ENCODE measurements around the gene PLA2R1. TPM values are rescaled to one million over a fixed set of nuclear protein-coding genes. Genes with fewer than 3 reads are reported as not detected.

The PLA2R1 gene
- total RNA-seq, 1 experiment from 2014 or later, result 0.48 TPM

- H3K36me3 ChIP-seq (replicated peaks; ENCODE audit: control insufficient read depth, insufficient read depth, low read length), result no peaks in the 10 kb centered on the region
- DNase-seq, result no peak
- H3K4me3 ChIP-seq (ENCODE audit: insufficient read depth, low read depth, low read length), result no peak overlapping the region
- no peaks in the 10 kb centered on the region for H3K27me3 ChIP-seq (ENCODE audit: control insufficient read depth, insufficient read depth, low read length)
Observed at GRCh38 chr2:159933727-159934049, 128.7 kb downstream of the PLA2R1 start.

DNA sequence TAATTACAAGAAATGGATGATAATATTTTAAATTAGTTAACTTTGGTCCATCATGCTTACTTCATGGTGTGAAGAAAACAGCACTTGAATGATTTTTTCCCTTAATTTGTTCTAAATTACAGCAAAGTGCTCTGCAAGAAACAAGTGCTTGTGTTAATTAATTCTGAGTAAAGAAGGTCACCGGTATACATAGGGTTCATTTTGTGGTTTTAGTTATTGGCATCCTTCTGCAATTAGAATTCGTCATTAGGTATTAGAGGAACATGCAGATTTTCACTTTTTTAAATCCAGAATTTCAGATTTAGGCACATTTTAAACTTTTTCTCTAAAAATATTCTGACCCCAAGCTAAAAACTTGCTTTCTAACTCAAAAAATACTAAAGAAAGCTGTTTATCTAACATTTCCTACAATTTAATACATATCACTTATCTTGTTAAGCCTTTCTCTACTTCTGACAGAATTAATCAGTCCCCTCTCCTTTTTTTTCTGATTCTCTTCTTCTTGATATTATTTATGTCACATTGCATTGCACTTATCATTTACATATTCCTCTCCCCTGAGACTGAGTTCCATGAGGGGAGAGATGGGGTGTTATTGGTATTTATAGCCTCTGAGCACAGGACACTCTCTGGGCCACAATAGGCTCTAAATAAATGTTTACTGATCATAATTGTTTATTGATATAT lies 129.2 kb downstream of the PLA2R1 start:
- DNase-seq, result no peak
- Histone ChIP-seq H3K27me3 (ENCODE audit: control insufficient read depth, insufficient read depth, low read length) (no peaks in the 10 kb centered on the region), H3K36me3 (replicated peaks; ENCODE audit: control insufficient read depth, insufficient read depth, low read length) (no peaks in the 10 kb centered on the region), H3K4me3 (ENCODE audit: insufficient read depth, low read depth, low read length) (no peak overlapping the region)

GRCh38 chr2:159926695-159927094 lies 135.7 kb downstream of the PLA2R1 start:
- Histone ChIP-seq H3K27me3 (ENCODE audit: control insufficient read depth, insufficient read depth, low read length) (no peaks in the 10 kb centered on the region), H3K36me3 (replicated peaks; ENCODE audit: control insufficient read depth, insufficient read depth, low read length) (no peaks in the 10 kb centered on the region), H3K4me3 (ENCODE audit: insufficient read depth, low read depth, low read length) (no peak overlapping the region)
- DNase-seq, result peak; percentile 31

DNA sequence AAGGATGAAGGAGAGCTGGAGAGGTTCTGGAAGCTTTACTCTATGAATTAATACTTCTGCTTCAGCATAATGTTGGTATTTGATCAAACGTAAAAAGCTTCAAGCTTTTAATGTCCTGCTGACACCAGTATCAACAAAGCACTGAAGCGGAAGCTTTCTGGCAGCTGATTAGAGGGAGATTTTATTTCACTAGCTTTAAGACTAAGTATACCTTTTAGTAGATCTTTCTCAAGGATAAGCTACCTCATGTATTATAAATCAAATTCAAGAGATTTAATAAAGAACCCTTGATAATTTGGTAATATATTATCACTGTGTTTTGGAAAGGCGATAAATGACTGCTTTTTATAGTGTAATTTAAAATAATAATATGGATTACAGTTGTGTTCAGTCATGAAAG lies 136.4 kb downstream of the PLA2R1 start:
- Histone ChIP-seq H3K27me3 (ENCODE audit: control insufficient read depth, insufficient read depth, low read length) (no peaks in the 10 kb centered on the region), H3K4me3 (ENCODE audit: insufficient read depth, low read depth, low read length) (no peak overlapping the region), H3K36me3 (replicated peaks; ENCODE audit: control insufficient read depth, insufficient read depth, low read length) (no peaks in the 10 kb centered on the region)
- DNase-seq, result no peak

DNA sequence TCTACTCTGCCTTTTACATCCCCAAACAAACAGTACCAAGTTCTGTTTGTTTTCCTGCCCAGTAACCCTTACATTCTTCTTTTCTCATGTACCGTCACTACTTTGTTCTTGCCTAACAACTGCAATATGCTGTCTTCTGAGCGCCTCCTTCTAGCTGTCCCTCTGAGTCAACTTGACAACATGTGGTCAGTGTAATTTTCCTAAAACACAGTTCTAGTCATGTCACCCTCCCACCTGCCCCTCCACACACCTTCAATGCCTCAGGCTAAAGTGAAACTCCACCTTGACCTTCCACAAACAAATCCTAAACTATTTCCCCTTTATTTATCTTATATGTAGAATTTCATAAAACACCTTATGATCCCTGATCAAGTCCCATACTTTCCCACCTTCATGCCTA lies 139.9 kb downstream of the PLA2R1 start:
- Histone ChIP-seq H3K36me3 (replicated peaks; ENCODE audit: control insufficient read depth, insufficient read depth, low read length) (no peaks in the 10 kb centered on the region), H3K27me3 (ENCODE audit: control insufficient read depth, insufficient read depth, low read length) (no peaks in the 10 kb centered on the region; the same call in 1 of the 2 replicates), H3K4me3 (ENCODE audit: insufficient read depth, low read depth, low read length) (no peak overlapping the region)
- no peak for DNase-seq

GRCh38 chr2:159921752-159922404 lies 140.5 kb downstream of the PLA2R1 start:
- DNase-seq, result peak; percentile 81
- no peaks in the 10 kb centered on the region; the same call in 1 of the 2 replicates for H3K27me3 ChIP-seq (ENCODE audit: control insufficient read depth, insufficient read depth, low read length)
- H3K4me3 ChIP-seq (ENCODE audit: insufficient read depth, low read depth, low read length), result no peak overlapping the region
- no peaks in the 10 kb centered on the region for H3K36me3 ChIP-seq (replicated peaks; ENCODE audit: control insufficient read depth, insufficient read depth, low read length)

GRCh38 chr2:159916511-159916910 lies 145.9 kb downstream of the PLA2R1 start:
- H3K27me3 ChIP-seq (ENCODE audit: control insufficient read depth, insufficient read depth, low read length), result no peaks in the 10 kb centered on the region; the same call in 1 of the 2 replicates
- no peak overlapping the region for H3K4me3 ChIP-seq (ENCODE audit: insufficient read depth, low read depth, low read length)
- no peak for DNase-seq
- no peaks in the 10 kb centered on the region for H3K36me3 ChIP-seq (replicated peaks; ENCODE audit: control insufficient read depth, insufficient read depth, low read length)

DNA sequence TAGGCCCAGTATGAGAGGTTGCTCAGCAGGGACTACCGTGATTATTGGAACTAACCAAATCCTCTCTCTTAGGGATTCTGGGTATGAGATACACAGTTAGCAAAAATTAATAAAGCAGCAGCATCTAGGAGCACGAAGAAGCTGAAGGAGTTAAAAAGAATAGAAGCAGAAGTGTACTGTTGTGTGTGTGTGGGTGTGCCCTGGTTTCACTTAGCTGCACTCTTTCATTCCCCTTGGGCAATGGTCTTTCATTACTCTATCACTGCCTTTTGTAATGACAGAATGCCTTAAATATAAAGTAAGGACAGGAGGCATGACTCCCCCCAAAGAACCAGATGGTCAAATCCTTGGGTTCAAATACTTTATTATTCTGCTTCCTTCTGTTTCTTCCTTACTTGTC lies 148.5 kb downstream of the PLA2R1 start:
- Histone ChIP-seq H3K36me3 (replicated peaks; ENCODE audit: control insufficient read depth, insufficient read depth, low read length) (no peaks in the 10 kb centered on the region), H3K27me3 (ENCODE audit: control insufficient read depth, insufficient read depth, low read length) (no peaks in the 10 kb centered on the region), H3K4me3 (ENCODE audit: insufficient read depth, low read depth, low read length) (no peak overlapping the region)
- no peak for DNase-seq

- no peak for DNase-seq
- Histone ChIP-seq H3K4me3 (ENCODE audit: insufficient read depth, low read depth, low read length) (no peak overlapping the region), H3K36me3 (replicated peaks; ENCODE audit: control insufficient read depth, insufficient read depth, low read length) (no peaks in the 10 kb centered on the region), H3K27me3 (ENCODE audit: control insufficient read depth, insufficient read depth, low read length) (no peaks in the 10 kb centered on the region)
Observed at GRCh38 chr2:159912580-159912979, 149.8 kb downstream of the PLA2R1 start.

DNA sequence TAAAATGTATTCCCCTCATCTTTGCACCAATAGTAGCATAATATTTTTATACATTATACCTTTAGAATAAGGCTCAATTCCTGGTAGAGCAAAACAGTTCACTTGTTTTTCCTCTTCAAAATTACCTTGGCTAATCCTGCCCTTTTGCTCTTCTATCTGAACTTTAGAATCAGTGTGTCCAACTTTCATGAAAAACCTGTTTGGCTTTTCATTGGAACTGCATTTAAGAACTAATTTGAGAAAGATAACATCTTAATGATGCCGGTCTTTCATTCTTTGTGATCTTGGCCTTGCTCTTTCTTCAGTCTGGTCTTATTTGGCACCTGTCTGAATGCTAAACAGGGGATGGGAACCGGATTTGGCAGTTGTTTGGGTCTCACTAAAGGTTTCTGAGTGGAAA lies 151.5 kb downstream of the PLA2R1 start:
- Histone ChIP-seq H3K27me3 (ENCODE audit: control insufficient read depth, insufficient read depth, low read length) (no peaks in the 10 kb centered on the region), H3K4me3 (ENCODE audit: insufficient read depth, low read depth, low read length) (no peak overlapping the region), H3K36me3 (replicated peaks; ENCODE audit: control insufficient read depth, insufficient read depth, low read length) (no peaks in the 10 kb centered on the region)
- no peak for DNase-seq

GRCh38 chr2:159908623-159909022 lies 153.8 kb downstream of the PLA2R1 start:
- H3K4me3 ChIP-seq (ENCODE audit: insufficient read depth, low read depth, low read length), result no peak overlapping the region
- H3K36me3 ChIP-seq (replicated peaks; ENCODE audit: control insufficient read depth, insufficient read depth, low read length), result no peaks in the 10 kb centered on the region
- DNase-seq, result no peak
- H3K27me3 ChIP-seq (ENCODE audit: control insufficient read depth, insufficient read depth, low read length), result peaks cover 14% of the 10 kb centered on the region

DNA sequence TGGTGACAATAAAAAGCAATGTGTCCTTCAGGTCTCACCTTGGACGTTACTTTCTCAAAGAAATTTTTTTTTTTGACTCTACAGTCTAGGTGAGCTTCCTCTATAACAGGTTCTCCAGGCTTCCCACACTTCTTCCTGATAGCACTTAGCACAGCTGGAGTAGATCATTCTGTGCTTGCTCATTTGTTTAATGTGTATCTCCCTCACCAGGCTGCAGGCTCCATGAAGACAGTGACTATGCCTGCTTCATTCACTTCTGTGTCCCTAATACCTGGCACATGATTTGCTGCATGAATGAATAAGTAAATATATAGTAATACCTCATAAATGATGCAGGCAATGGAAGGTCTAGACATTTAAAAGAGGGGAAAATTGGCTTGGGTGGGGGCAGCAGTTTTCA lies 154.5 kb downstream of the PLA2R1 start:
- no peaks in the 10 kb centered on the region for H3K36me3 ChIP-seq (replicated peaks; ENCODE audit: control insufficient read depth, insufficient read depth, low read length)
- no peak overlapping the region for H3K4me3 ChIP-seq (ENCODE audit: insufficient read depth, low read depth, low read length)
- H3K27me3 ChIP-seq (ENCODE audit: control insufficient read depth, insufficient read depth, low read length), result peaks cover 18% of the 10 kb centered on the region
- DNase-seq, result no peak

GRCh38 chr2:159905926-159906714 lies 156.3 kb downstream of the PLA2R1 start:
- Histone ChIP-seq H3K36me3 (replicated peaks; ENCODE audit: control insufficient read depth, insufficient read depth, low read length) (no peaks in the 10 kb centered on the region), H3K27me3 (ENCODE audit: control insufficient read depth, insufficient read depth, low read length) (peaks cover 24% of the 10 kb centered on the region), H3K4me3 (ENCODE audit: insufficient read depth, low read depth, low read length) (no peak overlapping the region)
- DNase-seq, result no peak

GRCh38 chr2:159904959-159905305 lies 157.5 kb downstream of the PLA2R1 start:
- Histone ChIP-seq H3K36me3 (replicated peaks; ENCODE audit: control insufficient read depth, insufficient read depth, low read length) (no peaks in the 10 kb centered on the region), H3K4me3 (ENCODE audit: insufficient read depth, low read depth, low read length) (peak overlapping the region; percentile 76), H3K27me3 (ENCODE audit: control insufficient read depth, insufficient read depth, low read length) (peaks cover 24% of the 10 kb centered on the region)
- DNase-seq, result no peak
